GM19193 (cell line): ENCODE data around the gene AK8.

ENCODE experiments used
- POLR2A ChIP-seq: IDR thresholded peaks from 4 replicates; pipeline ENCODE4 v1.6.1; 2011; ENCODE audit not compliant: insufficient read depth, insufficient read length; ENCODE audit errors: extremely low read depth

Gene AK8

GRCh38 chr9:132745756-132746709 lies 132.1 kb downstream of the AK8 start:
- no peak for TF ChIP-seq POLR2A

GRCh38 chr9:132744881-132745755 lies 133.0 kb downstream of the AK8 start:
- no peak for TF ChIP-seq POLR2A

GRCh38 chr9:132743931-132744479 lies 134.1 kb downstream of the AK8 start:
- no peak for TF ChIP-seq POLR2A

- no peak for TF ChIP-seq POLR2A
Measured at GRCh38 chr9:132742821-132743311, 135.2 kb downstream of the AK8 start.

GRCh38 chr9:132740526-132741309 lies 137.4 kb downstream of the AK8 start:
- TF ChIP-seq POLR2A, result no peak

GRCh38 chr9:132739710-132740310 lies 138.3 kb downstream of the AK8 start:
- TF ChIP-seq POLR2A, result no peak

GRCh38 chr9:132733260-132733815 lies 144.7 kb downstream of the AK8 start:
- no peak for TF ChIP-seq POLR2A

GRCh38 chr9:132732326-132733259 lies 145.5 kb downstream of the AK8 start:
- TF ChIP-seq POLR2A, result no peak

GRCh38 chr9:132731230-132731629 lies 146.9 kb downstream of the AK8 start:
- TF ChIP-seq POLR2A, result no peak

GRCh38 chr9:132730054-132731033 lies 147.7 kb downstream of the AK8 start:
- TF ChIP-seq POLR2A, result no peak

- TF ChIP-seq POLR2A, result no peak
Measured at GRCh38 chr9:132729235-132729890, 148.7 kb downstream of the AK8 start.
